Measurements from ENCODE around the gene KCTD11. TPM values are rescaled to one million over a fixed set of nuclear protein-coding genes. Genes with fewer than 3 reads are reported as not detected.
A peak's percentile ranks its signal among the peaks of the same experiment; 100 is the strongest.

KCTD11 gene
- total and polyA plus RNA-seq, 2 of the 13 experiments (the other 11 are each of a cell fraction or from before 2014, with no cell fraction given): 1.6 to 2.6 TPM

- TF ChIP-seq ZFX (CRISPR knock-in tag; IDR thresholded peaks at IDR 0.05; ENCODE audit: low read depth) (peak; percentile 81), NFE2L2 (IDR thresholded peaks at IDR 0.05; ENCODE audit: low read length) (no peak), CTCF (CRISPR knock-in tag; IDR thresholded peaks at IDR 0.05) (peak; percentile 66), ZNF564 (CRISPR knock-in tag; IDR thresholded peaks at IDR 0.05) (peak; percentile 26; the same call in 1 of the 2 replicates), GMEB1 (CRISPR knock-in tag; IDR thresholded peaks at IDR 0.05; ENCODE audit: borderline replicate concordance) (peak; percentile 64; the same call in 1 of the 2 replicates), BCL6 (CRISPR knock-in tag; IDR thresholded peaks at IDR 0.05) (peak; percentile 31; the same call in 1 of the 2 replicates), SIN3A (IDR thresholded peaks at IDR 0.05; ENCODE audit: borderline replicate concordance, low read depth, low read length) (0 out of 2 replicates have a peak, but pooled peaks have one; percentile 21), MTERF4 (CRISPR knock-in tag; IDR thresholded peaks at IDR 0.05) (no peak), CREBL2 (CRISPR knock-in tag; IDR thresholded peaks at IDR 0.05; ENCODE audit: borderline replicate concordance) (no peak), NR1H2 (CRISPR knock-in tag; IDR thresholded peaks at IDR 0.05; ENCODE audit: borderline replicate concordance, low read depth) (no peak), ERF (CRISPR knock-in tag; IDR thresholded peaks at IDR 0.05) (no peak; the same call in 1 of the 2 replicates), ZNF441 (CRISPR knock-in tag; IDR thresholded peaks at IDR 0.05; ENCODE audit: borderline replicate concordance) (peak; percentile 6; the same call in 1 of the 2 replicates), ZC3H4 (CRISPR knock-in tag; IDR thresholded peaks at IDR 0.05; ENCODE audit: borderline replicate concordance) (no peak), GABPA (IDR thresholded peaks at IDR 0.05; ENCODE audit: low read depth, low read length) (no peak), GABPA (CRISPR knock-in tag; IDR thresholded peaks at IDR 0.05; ENCODE audit: low read depth) (0 out of 2 replicates have a peak, but pooled peaks have one; percentile 43), TP53 (CRISPR knock-in tag; conservative IDR thresholded peaks at IDR 0.05) (no peak), POGZ (CRISPR knock-in tag; IDR thresholded peaks at IDR 0.05) (peak; percentile 59), MED13 (CRISPR knock-in tag; IDR thresholded peaks at IDR 0.05) (0 out of 2 replicates have a peak, but pooled peaks have one; percentile 42), ZNF674 (CRISPR knock-in tag; IDR thresholded peaks at IDR 0.05; ENCODE audit: low read depth) (0 out of 2 replicates have a peak, but pooled peaks have one; percentile 70), POLR2AphosphoS5 (IDR thresholded peaks at IDR 0.05; ENCODE audit: low read depth, low read length) (peak; percentile 48), RFX1 (IDR thresholded peaks at IDR 0.05) (no peak), MED8 (CRISPR knock-in tag; IDR thresholded peaks at IDR 0.05; ENCODE audit: insufficient replicate concordance) (peak; percentile 76), ZNF766 (CRISPR knock-in tag; IDR thresholded peaks at IDR 0.05; ENCODE audit: borderline replicate concordance) (0 out of 2 replicates have a peak, but pooled peaks have one; percentile 1), NR2F6 (IDR thresholded peaks at IDR 0.05) (no peak), NR2F6 (CRISPR knock-in tag; IDR thresholded peaks at IDR 0.05) (0 out of 2 replicates have a peak, but pooled peaks have one; percentile 11), ZSCAN20 (CRISPR knock-in tag; IDR thresholded peaks at IDR 0.05; ENCODE audit: borderline replicate concordance) (peak; percentile 31; the same call in 1 of the 2 replicates), YEATS2 (CRISPR knock-in tag; IDR thresholded peaks at IDR 0.05; ENCODE audit: borderline replicate concordance) (0 out of 2 replicates have a peak, but pooled peaks have one; percentile 27)
These were observed at the start of gene KCTD11 (continued) for GRCh38 chr17:7351665-7352502.
